PFSK-1 (cell line): Measurements from ENCODE around the gene ALDH3B1.

Source experiments
- FOXP2 ChIP-seq: optimal IDR thresholded peaks from 2 replicates; pipeline ENCODE3; 2011; ENCODE audit warnings: borderline replicate concordance, control low read depth, inconsistent platforms; ENCODE audit not compliant: insufficient read depth; ENCODE audit errors: extremely low read length, extremely low read depth
- POLR2AphosphoS5 ChIP-seq: IDR thresholded peaks from 2 replicates; pipeline ENCODE4 v1.6.1; 2012; ENCODE audit warnings: low read depth, mild to moderate bottlenecking, control low read depth, low read length, moderate library complexity
- REST ChIP-seq, 2 experiments: IDR thresholded peaks; 2 replicates each; pipeline versions ENCODE4 v1.6.1 to v1.8.0; 2011 to 2012; ENCODE audit warnings: low read depth in 2 of 2, low read length in 2 of 2, control low read depth in 1 of 2, inconsistent platforms in 1 of 2, mild to moderate bottlenecking in 1 of 2, moderate library complexity in 1 of 2; ENCODE audit not compliant: insufficient read depth in 1 of 2
- SIN3A ChIP-seq: IDR thresholded peaks from 2 replicates; pipeline ENCODE4 v1.6.1; 2012; ENCODE audit warnings: mild to moderate bottlenecking, low read length, moderate library complexity, borderline replicate concordance; ENCODE audit not compliant: insufficient read depth
- TAF1 ChIP-seq: IDR thresholded peaks from 2 replicates; pipeline ENCODE4 v1.6.1; 2012; ENCODE audit warnings: low read length, control low read depth, borderline replicate concordance; ENCODE audit not compliant: insufficient read depth

Gene ALDH3B1

GRCh38 chr11:68043029-68043348, 32.9 kb downstream of the ALDH3B1 start:
- TF ChIP-seq REST (IDR thresholded peaks at IDR 0.05; ENCODE audit: insufficient read depth in 1 of 2, low read depth in 2 of 2, low read length in 2 of 2): no peak
- TF ChIP-seq TAF1: no peak

- TF ChIP-seq FOXP2 (no peak), SIN3A (no peak), REST (IDR thresholded peaks at IDR 0.05; ENCODE audit: insufficient read depth in 1 of 2, low read depth in 2 of 2, low read length in 2 of 2) (no peak), TAF1 (no peak), POLR2AphosphoS5 (no peak)
Observed at GRCh38 chr11:68043349-68044144, 33.4 kb downstream of the ALDH3B1 start.

GRCh38 chr11:68044145-68044813, 34.2 kb downstream of the ALDH3B1 start:
- TF ChIP-seq TAF1: no peak
- no peak for TF ChIP-seq FOXP2
- TF ChIP-seq POLR2AphosphoS5: no peak
- TF ChIP-seq REST (IDR thresholded peaks at IDR 0.05; ENCODE audit: insufficient read depth in 1 of 2, low read depth in 2 of 2, low read length in 2 of 2): no peak
- no peak for TF ChIP-seq SIN3A

GRCh38 chr11:68044898-68045351, 34.8 kb downstream of the ALDH3B1 start:
- no peak for TF ChIP-seq REST (IDR thresholded peaks at IDR 0.05; ENCODE audit: insufficient read depth in 1 of 2, low read depth in 2 of 2, low read length in 2 of 2)
- no peak for TF ChIP-seq FOXP2
- no peak for TF ChIP-seq POLR2AphosphoS5
- TF ChIP-seq SIN3A: no peak
- TF ChIP-seq TAF1: no peak
